Fibroblast of peridontal ligament (primary cell): Measurements from ENCODE around the gene ORAI1.
"Not testable (repeated sequence)": the region's sequence is repeated elsewhere in the genome, so short reads cannot be mapped to it uniquely, and the experiment has no call there.

ENCODE experiments used
- DNase-seq: peaks from one replicate; pipeline ENCODE4 v3.0.0-alpha.2; 2010; ENCODE audit errors: extremely low read depth

Gene ORAI1

GRCh38 chr12:121626087-121626852 is at the start of gene ORAI1:
TSS of gene ORAI1 (plus strand) at chr12:121626530.
- peak; percentile 83 for DNase-seq

GRCh38 chr12:121576851-121577391 is 49.4 kb upstream of the ORAI1 start:
- peak; percentile 95 for DNase-seq

GRCh38 chr12:121577443-121578180 is 48.7 kb upstream of the ORAI1 start:
- no peak for DNase-seq

- peak; percentile 29 for DNase-seq
Observed at GRCh38 chr12:121578230-121579189, 47.8 kb upstream of the ORAI1 start.

- DNase-seq: no peak
Observed at GRCh38 chr12:121579190-121579791, 47.0 kb upstream of the ORAI1 start.

- peak; percentile 60 for DNase-seq
Observed at GRCh38 chr12:121579981-121580868, 46.1 kb upstream of the ORAI1 start.

- peak; percentile 55 for DNase-seq
Observed at GRCh38 chr12:121580959-121581685, 45.2 kb upstream of the ORAI1 start, which contains the start of gene KDM2B. TSS of gene KDM2B (minus strand) at chr12:121581023. CDS start at chr12:121580911, 112 bp downstream.

- peak; percentile 82 for DNase-seq
Observed at GRCh38 chr12:121581686-121582429, 44.5 kb upstream of the ORAI1 start.

- DNase-seq: no peak
Observed at GRCh38 chr12:121582583-121583333, 43.6 kb upstream of the ORAI1 start.

- not testable (repeated sequence) for DNase-seq
Observed at GRCh38 chr12:121583334-121583661, 43.0 kb upstream of the ORAI1 start.

GRCh38 chr12:121584885-121585284 is 41.4 kb upstream of the ORAI1 start:
- not testable (repeated sequence) for DNase-seq

- peak; percentile 78 for DNase-seq
Observed at GRCh38 chr12:121590476-121591143, 35.7 kb upstream of the ORAI1 start.

- DNase-seq: no peak
Observed at GRCh38 chr12:121592320-121592719, 34.0 kb upstream of the ORAI1 start.

- no peak for DNase-seq
Observed at GRCh38 chr12:121595520-121595919, 30.8 kb upstream of the ORAI1 start.

GRCh38 chr12:121596526-121596925 is 29.8 kb upstream of the ORAI1 start:
- no peak for DNase-seq

GRCh38 chr12:121600702-121601336 is 25.5 kb upstream of the ORAI1 start:
- DNase-seq: no peak

- DNase-seq: no peak
Observed at GRCh38 chr12:121602766-121603165, 23.6 kb upstream of the ORAI1 start.
